IMR-90 (cell line): ENCODE data around the gene CXCL1. TPM values are rescaled to one million over a fixed set of nuclear protein-coding genes. Genes with fewer than 3 reads are reported as not detected.

Source experiments
- ATAC-seq: fragments of 200-7000 bp; cut with Tn5 transposase; 2 replicates; pipeline ENCODE4 v1.9.1; 2020; ENCODE audit warnings: low read depth, mild to moderate bottlenecking, moderate library complexity
- BruUV-seq: library from RNA; stranded (reverse); fragments of 400-500 nt; replicated peaks from 2 replicates; lab custom pipeline; 2021; lab: Mats Ljungman, UMichigan
- CTCF ChIA-PET: fragments of 300-600 bp; formaldehyde crosslinking; extraction: SDS; loops from one replicate; lab custom pipeline; 2021; ENCODE audit warnings: antibody characterized with exemption; lab: Yijun Ruan, JAX
- POLR2A ChIA-PET: fragments of 300-600 bp; sonication (Branson Sonifier 250); formaldehyde crosslinking; loops from one replicate; lab custom pipeline; 2022; ENCODE audit warnings: antibody characterized with exemption; ENCODE audit not compliant: unreplicated experiment; lab: Charles Lee
- DNase-seq: peaks from one replicate; pipeline ENCODE4 v3.0.0; 2013
- H2AFZ ChIP-seq: replicated peaks from 2 replicates; pipeline ENCODE3; 2013; ENCODE audit warnings: low read length, mild to moderate bottlenecking; ENCODE audit not compliant: poor library complexity
- H2AK5ac ChIP-seq: 2 replicates; pipeline ENCODE4 v1.6.1; 2013; ENCODE audit warnings: low read depth, low read length, inconsistent platforms
- H2AK9ac ChIP-seq: replicated peaks from 2 replicates; pipeline ENCODE3; 2013; ENCODE audit warnings: mild to moderate bottlenecking, low read depth, low read length, moderate library complexity; ENCODE audit not compliant: poor library complexity
- H2BK120ac ChIP-seq: 2 replicates; pipeline ENCODE4 v1.6.1; 2013; ENCODE audit warnings: low read depth, low read length, inconsistent platforms
- H2BK15ac ChIP-seq: 3 replicates; pipeline ENCODE4 v1.6.1; 2013; ENCODE audit warnings: low read depth, low read length, inconsistent platforms
- H2BK20ac ChIP-seq: 2 replicates; pipeline ENCODE4 v1.6.1; 2013; ENCODE audit warnings: low read depth, mild to moderate bottlenecking, inconsistent platforms, low read length, moderate library complexity
- H2BK5ac ChIP-seq: 2 replicates; pipeline ENCODE4 v1.6.1; 2013; ENCODE audit warnings: mild to moderate bottlenecking, low read depth, low read length, inconsistent platforms; ENCODE audit not compliant: poor library complexity, severe bottlenecking
- H3K14ac ChIP-seq: replicated peaks from 2 replicates; pipeline ENCODE4 v1.6.1; 2013; ENCODE audit warnings: low read depth, low read length, inconsistent platforms
- H3K18ac ChIP-seq: 2 replicates; pipeline ENCODE4 v1.6.1; 2013; ENCODE audit warnings: low read depth, low read length, control low read depth
- H3K23ac ChIP-seq: 2 replicates; pipeline ENCODE4 v1.6.1; 2013; ENCODE audit warnings: low read depth, low read length, inconsistent platforms
- H3K27ac ChIP-seq: 2 replicates; pipeline ENCODE4 v1.5.1; 2013; ENCODE audit warnings: mild to moderate bottlenecking, control low read depth, low read length; ENCODE audit not compliant: insufficient read depth
- H3K27me3 ChIP-seq: 2 replicates; pipeline ENCODE4 v1.6.1; 2013; ENCODE audit warnings: low read length; ENCODE audit not compliant: control insufficient read depth, insufficient read depth
- H3K36me3 ChIP-seq: 2 replicates; pipeline ENCODE4 v1.6.1; 2013; ENCODE audit warnings: low read length, mixed read lengths; ENCODE audit not compliant: control insufficient read depth, insufficient read depth
- H3K4ac ChIP-seq: 2 replicates; pipeline ENCODE4 v1.6.1; 2013; ENCODE audit warnings: low read depth, low read length, inconsistent platforms
- H3K4me1 ChIP-seq: 2 replicates; pipeline ENCODE4 v1.6.1; 2013; ENCODE audit warnings: low read length, mixed read lengths; ENCODE audit not compliant: control insufficient read depth, insufficient read depth
- H3K4me2 ChIP-seq: 2 replicates; pipeline ENCODE4 v1.6.1; 2013; ENCODE audit warnings: low read depth, mild to moderate bottlenecking, control low read depth, low read length, moderate library complexity
- H3K4me3 ChIP-seq: 2 replicates; pipeline ENCODE4 v1.5.1; 2013; ENCODE audit warnings: low read depth, mild to moderate bottlenecking, control low read depth, low read length, moderate library complexity; ENCODE audit not compliant: insufficient read depth
- H3K56ac ChIP-seq: 2 replicates; pipeline ENCODE4 v1.6.1; 2013; ENCODE audit warnings: low read length, inconsistent platforms; ENCODE audit not compliant: insufficient read depth; ENCODE audit errors: extremely low read depth
- H3K79me1 ChIP-seq, 2 experiments: 2 replicates each; pipeline ENCODE4 v1.6.1; 2013; ENCODE audit warnings: low read length in 2 of 2, inconsistent platforms in 1 of 2, low read depth in 1 of 2
- H3K9ac ChIP-seq: 2 replicates; pipeline ENCODE4 v1.6.1; 2013; ENCODE audit warnings: low read depth, low read length, control low read depth
- H3K9me1 ChIP-seq: 2 replicates; pipeline ENCODE4 v1.6.1; 2013; ENCODE audit warnings: low read length, inconsistent platforms; ENCODE audit not compliant: insufficient read depth
- H3K9me3 ChIP-seq: 2 replicates; pipeline ENCODE4 v1.6.1; 2013; ENCODE audit warnings: low read length; ENCODE audit not compliant: control insufficient read depth, insufficient read depth
- H4K20me1 ChIP-seq: 2 replicates; pipeline ENCODE4 v1.6.1; 2013; ENCODE audit warnings: low read length, inconsistent platforms; ENCODE audit not compliant: insufficient read depth
- H4K5ac ChIP-seq: 2 replicates; pipeline ENCODE4 v1.6.1; 2013; ENCODE audit warnings: mild to moderate bottlenecking, low read depth, low read length, control low read depth
- H4K8ac ChIP-seq, 2 experiments: 2 replicates each; pipeline ENCODE4 v1.6.1; 2013; ENCODE audit warnings: low read depth in 2 of 2, low read length in 2 of 2, control low read depth in 1 of 2, inconsistent platforms in 1 of 2
- H4K91ac ChIP-seq: 2 replicates; pipeline ENCODE4 v1.6.1; 2013; ENCODE audit warnings: low read depth, low read length, inconsistent platforms; ENCODE audit not compliant: insufficient read depth
- BHLHE40 ChIP-seq: fragments of 150-350 bp; IDR thresholded peaks from 2 replicates; pipeline ENCODE4 v1.6.1; 2016; ENCODE audit warnings: mild to moderate bottlenecking, low read depth, low read length
- CEBPB ChIP-seq: IDR thresholded peaks from 2 replicates; pipeline ENCODE4 v1.6.1; 2012; ENCODE audit warnings: low read depth, low read length, improper control_type of control experiment
- ELK1 ChIP-seq: fragments of 150-350 bp; IDR thresholded peaks from 2 replicates; pipeline ENCODE4 v1.6.1; 2016; ENCODE audit warnings: low read depth, mild to moderate bottlenecking, low read length, moderate library complexity, borderline replicate concordance
- FOS ChIP-seq: fragments of 150-350 bp; IDR thresholded peaks from 2 replicates; pipeline ENCODE4 v1.6.1; 2016; ENCODE audit warnings: low read depth, low read length
- MAFK ChIP-seq: IDR thresholded peaks from 2 replicates; pipeline ENCODE4 v1.6.1; 2012; ENCODE audit warnings: low read depth, low read length, improper control_type of control experiment
- MAZ ChIP-seq: IDR thresholded peaks from 2 replicates; pipeline ENCODE4 v1.6.1; 2012; ENCODE audit warnings: low read depth, mild to moderate bottlenecking, low read length, improper control_type of control experiment, moderate library complexity, borderline replicate concordance
- MXI1 ChIP-seq: IDR thresholded peaks from 2 replicates; pipeline ENCODE4 v1.6.1; 2012; ENCODE audit warnings: low read depth, mild to moderate bottlenecking, low read length, moderate library complexity, borderline replicate concordance
- NFE2L2 ChIP-seq: fragments of 150-350 bp; IDR thresholded peaks from 2 replicates; pipeline ENCODE4 v1.6.1; 2016; ENCODE audit warnings: low read depth, mild to moderate bottlenecking, low read length
- POLR2A ChIP-seq: IDR thresholded peaks from 2 replicates; pipeline ENCODE4 v1.6.1; 2012; ENCODE audit warnings: mild to moderate bottlenecking, low read depth, low read length
- RCOR1 ChIP-seq: IDR thresholded peaks from 2 replicates; pipeline ENCODE4 v1.6.1; 2012; ENCODE audit warnings: mild to moderate bottlenecking, low read length, improper control_type of control experiment; ENCODE audit not compliant: insufficient replicate concordance
- RFX5 ChIP-seq: IDR thresholded peaks from 2 replicates; pipeline ENCODE4 v1.8.0; 2012; ENCODE audit warnings: low read depth, mild to moderate bottlenecking, low read length, moderate library complexity
- SMC3 ChIP-seq: fragments of 150-350 bp; IDR thresholded peaks from 2 replicates; pipeline ENCODE4 v1.6.1; 2016; ENCODE audit warnings: low read depth, mild to moderate bottlenecking, antibody characterized with exemption, low read length, moderate library complexity
- USF2 ChIP-seq: fragments of 150-350 bp; IDR thresholded peaks from 2 replicates; pipeline ENCODE4 v1.6.1; 2017; ENCODE audit warnings: mild to moderate bottlenecking, antibody characterized with exemption, low read length, low read depth
- WGBS, 2 experiments: methylation state at CpG; one replicate each; pipeline versions ENCODE4 v1.1.5 to v1.1.7; 2013; ENCODE audit warnings: missing lambda C conversion rate in 2 of 2; ENCODE audit not compliant: insufficient read length in 1 of 2; ENCODE audit errors: extremely low coverage in 2 of 2; 5-methylcytosine and 5-hydroxymethylcytosine counted together
- dilution Hi-C: fragments of 300-500 bp; cut with HindIII; formaldehyde crosslinking; loops from one replicate; pipeline ENCODE4 v1.14.3; 2018; ENCODE audit warnings: low sequenced_read_pairs; ENCODE audit not compliant: unreplicated experiment
- in situ Hi-C: fragments of 300-500 bp; cut with MboI; formaldehyde crosslinking; loops from 3 replicates; pipeline ENCODE4 v1.14.3; 2019; ENCODE audit warnings: low sequenced_read_pairs, inconsistent platforms, mixed read lengths
- intact Hi-C: fragments of 100-400 bp; cut with micrococcal nuclease; formaldehyde crosslinking; loops from 2 replicates; pipeline ENCODE4 v1.10.0; 2022
- polyA plus RNA-seq, 3 experiments: library from polyadenylated mRNA; depleted of rRNA; stranded (reverse); fragments of >200 nt; gene quantifications; 2 replicates each; pipeline ENCODE4 v1.2.3, GENCODE V29; 2012; ENCODE audit warnings: low replicate concordance in 1 of 3
- total RNA-seq: library from RNA; depleted of rRNA; stranded (reverse); fragments of >200 nt; gene quantifications from 2 replicates; pipeline ENCODE4 v1.2.3, GENCODE V29; 2012
- TF ChIP-seq, protein P1 (sequence below): conservative IDR thresholded peaks from 2 replicates; pipeline ENCODE4 v1.5.1; 2012; ENCODE audit warnings: mild to moderate bottlenecking, low read depth, low read length, improper control_type of control experiment

CXCL1 gene
- total and polyA plus RNA-seq, 2 of the 4 experiments (the other 2 are of a cell fraction) = 2.0 TPM; not detected in 1

- Histone ChIP-seq H3K27me3 (peaks cover 2% of the 10 kb centered on the region; the same call in 1 of the 2 replicates), H3K27ac (no peak overlapping the region), H3K9me3 (no peaks in the 10 kb centered on the region), H4K5ac (no peak overlapping the region), H3K56ac (no peak overlapping the region), H3K9ac (no peak overlapping the region), H2AFZ (no peak overlapping the region), H3K14ac (no peak overlapping the region), H3K9me1 (no peaks in the 10 kb centered on the region), H4K91ac (no peak overlapping the region), H3K23ac (no peak overlapping the region), H3K4me2 (no peak overlapping the region), H3K18ac (no peak overlapping the region), H3K36me3 (no peaks in the 10 kb centered on the region), H4K20me1 (no peaks in the 10 kb centered on the region), H4K8ac (no peak overlapping the region), H2BK120ac (no peak overlapping the region), H3K4me1 (peaks cover 9% of the 10 kb centered on the region), H2BK15ac (peak overlapping the region; percentile 53; the same call in 1 of the 3 replicates), H2AK9ac (no peak overlapping the region), H2BK20ac (no peak overlapping the region), H3K79me1 (no peaks in the 10 kb centered on the region), H2AK5ac (no peak overlapping the region; the same call in 1 of the 2 replicates), H3K4me3 (no peak overlapping the region), H3K4ac (0 out of 2 replicates have a peak overlapping the region, but pooled peaks have one; percentile 45), H2BK5ac (no peak overlapping the region)
- DNase-seq (peak; percentile 42), ATAC-seq (no peak)
- in situ Hi-C loops (no loop called here), intact Hi-C loops (no loop called here), dilution Hi-C loops (no loop called here)
- POLR2A ChIA-PET = no interaction called here
- CTCF ChIA-PET = no interaction called here
- BruUV-seq = no TSS peak
- 60% methylated on average over 2 of the region's 9 CpGs; no CpG with 5 or more reads in 1 of the 2 experiments for WGBS, 2 experiments
- TF ChIP-seq POLR2A (no peak), BHLHE40 (no peak), CEBPB (no peak), RCOR1 (no peak), RFX5 (no peak), NFE2L2 (no peak), USF2 (no peak), FOS (no peak), MAZ (no peak), MAFK (no peak), MXI1 (no peak), ELK1 (no peak), SMC3 (no peak)
- TF ChIP-seq, protein P1, sequence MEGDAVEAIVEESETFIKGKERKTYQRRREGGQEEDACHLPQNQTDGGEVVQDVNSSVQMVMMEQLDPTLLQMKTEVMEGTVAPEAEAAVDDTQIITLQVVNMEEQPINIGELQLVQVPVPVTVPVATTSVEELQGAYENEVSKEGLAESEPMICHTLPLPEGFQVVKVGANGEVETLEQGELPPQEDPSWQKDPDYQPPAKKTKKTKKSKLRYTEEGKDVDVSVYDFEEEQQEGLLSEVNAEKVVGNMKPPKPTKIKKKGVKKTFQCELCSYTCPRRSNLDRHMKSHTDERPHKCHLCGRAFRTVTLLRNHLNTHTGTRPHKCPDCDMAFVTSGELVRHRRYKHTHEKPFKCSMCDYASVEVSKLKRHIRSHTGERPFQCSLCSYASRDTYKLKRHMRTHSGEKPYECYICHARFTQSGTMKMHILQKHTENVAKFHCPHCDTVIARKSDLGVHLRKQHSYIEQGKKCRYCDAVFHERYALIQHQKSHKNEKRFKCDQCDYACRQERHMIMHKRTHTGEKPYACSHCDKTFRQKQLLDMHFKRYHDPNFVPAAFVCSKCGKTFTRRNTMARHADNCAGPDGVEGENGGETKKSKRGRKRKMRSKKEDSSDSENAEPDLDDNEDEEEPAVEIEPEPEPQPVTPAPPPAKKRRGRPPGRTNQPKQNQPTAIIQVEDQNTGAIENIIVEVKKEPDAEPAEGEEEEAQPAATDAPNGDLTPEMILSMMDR = no peak
Measured at GRCh38 chr4:73895201-73896175, 26.3 kb downstream of the CXCL1 start.
